ENCODE results near the gene CEACAM18.

The CEACAM18 gene

GRCh38 chr19:51525651-51526050, 47.3 kb downstream of the CEACAM18 start:
- no peak for DNase-seq (ENCODE audit: low read depth in 1 of 2, low spot score in 1 of 2)

GRCh38 chr19:51529301-51529700, 51.0 kb downstream of the CEACAM18 start:
- DNase-seq (ENCODE audit: low read depth in 1 of 2, low spot score in 1 of 2) = no peak

- DNase-seq (ENCODE audit: low read depth in 1 of 2, low spot score in 1 of 2) = no peak
These were observed 52.3 kb downstream of the CEACAM18 start for GRCh38 chr19:51530616-51531015.

DNA sequence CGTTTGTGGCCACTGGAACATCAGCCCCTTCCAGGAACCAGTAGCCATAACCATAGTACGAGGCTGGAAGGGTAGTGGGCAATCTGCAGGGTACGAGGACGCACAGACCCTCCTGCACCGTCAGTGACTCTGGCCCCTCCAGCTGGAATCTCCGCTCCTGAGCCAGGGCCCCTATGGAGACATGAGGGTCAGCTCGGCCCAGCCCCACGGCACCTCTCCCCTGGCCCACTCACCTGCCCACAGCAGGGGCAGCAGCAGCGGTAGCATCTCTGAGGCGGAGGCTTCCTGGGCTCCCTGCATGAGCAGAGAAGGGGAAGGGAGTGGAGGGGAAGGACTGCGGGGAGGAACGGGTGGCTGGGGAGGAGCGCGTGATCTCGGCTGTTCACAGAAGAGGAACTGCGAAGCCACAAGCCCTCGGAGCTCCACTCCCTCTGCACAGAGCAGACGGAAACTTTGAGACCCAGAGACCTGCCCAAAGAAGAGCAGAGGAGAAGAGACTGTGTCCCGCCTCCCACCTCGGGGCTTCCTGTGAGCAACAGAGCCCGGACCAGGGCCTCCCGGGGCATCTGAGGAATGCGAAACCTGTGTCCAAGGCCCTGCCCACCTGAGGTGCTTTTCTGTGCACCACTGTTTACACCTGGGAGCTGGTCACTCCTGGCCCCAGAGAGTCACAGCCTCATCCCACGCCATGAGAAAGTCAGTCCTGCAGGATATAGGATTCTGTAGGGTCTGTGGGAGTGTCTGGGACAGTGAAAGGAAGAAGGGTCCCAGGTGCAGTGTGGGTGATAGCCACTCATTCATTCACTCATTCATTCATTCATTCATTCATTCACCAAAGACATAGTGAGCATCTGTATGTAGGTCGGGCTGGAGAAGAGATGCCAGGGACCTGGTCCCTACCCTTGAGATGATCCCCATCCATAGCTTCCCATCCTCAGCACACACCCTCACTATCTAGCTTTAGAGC, 53.3 kb downstream of the CEACAM18 start, which contains the start of gene SIGLEC6:
Gene SIGLEC6 (minus strand): TSS at position 322 of the 967 bp plus-strand sequence. CDS start 22 bp downstream, at position 300.
- DNase-seq (ENCODE audit: low read depth in 1 of 2, low spot score in 1 of 2) = no peak

DNA sequence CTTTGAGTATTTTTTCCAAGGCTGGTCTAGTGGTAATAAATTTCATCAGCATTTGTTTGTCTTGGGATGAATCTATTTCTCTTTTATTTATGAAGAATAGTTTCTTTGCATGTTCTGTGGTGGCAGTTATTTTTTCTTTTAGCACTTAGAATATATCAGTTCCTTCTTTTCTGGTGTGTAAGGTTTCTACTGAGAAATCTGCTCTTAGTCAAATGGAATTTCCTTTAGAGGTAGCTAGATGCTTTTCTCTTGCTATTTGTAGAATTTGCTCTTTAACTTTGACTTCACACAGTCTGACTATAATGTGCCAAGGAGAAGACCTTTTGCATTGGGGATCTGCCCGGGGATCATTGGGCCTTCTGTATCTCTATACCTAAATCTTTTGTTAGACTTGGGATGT, 57.2 kb downstream of the CEACAM18 start:
- DNase-seq (ENCODE audit: low read depth in 1 of 2, low spot score in 1 of 2) = no peak

GRCh38 chr19:51539821-51540366, 61.6 kb downstream of the CEACAM18 start:
- no peak for DNase-seq (ENCODE audit: low read depth in 1 of 2, low spot score in 1 of 2)

All from activated T-helper 1 cell treated with anti-CD3 and anti-CD28 coated beads, Interleukin-2, amount 50 U/mL, for 16 hours (primary cell).